Measurements from ENCODE around the gene MGST3. TPM values are rescaled to one million over a fixed set of nuclear protein-coding genes. Genes with fewer than 3 reads are reported as not detected.

The MGST3 gene
- polyA plus RNA-seq, 1 experiment = 242 TPM

- TF ChIP-seq CTCF (IDR thresholded peaks at IDR 0.05; ENCODE audit: low read depth, low read length) = no peak
- Histone ChIP-seq H3K9me3 (ENCODE audit: control insufficient read depth, insufficient read depth, low read length) (no peaks in the 10 kb centered on the region), H3K4me3 (ENCODE audit: low read depth, low read length) (no peak overlapping the region), H3K27ac (ENCODE audit: low read depth, low read length) (no peak overlapping the region), H3K27me3 (ENCODE audit: control insufficient read depth, insufficient read depth, low read length) (no peaks in the 10 kb centered on the region)
- DNase-seq (ENCODE audit: low read depth, low spot score) = no peak
- POLR2A ChIA-PET = no interaction called here
- CTCF ChIA-PET = interaction anchor here (1.2 kb wide), 2 partner anchors 22 to 36 kb away, joined by 3 read pairs; no protein-coding TSS in a partner anchor
These were observed 31.2 kb downstream of the MGST3 start for GRCh38 chr1:165662186-165662585.

DNA sequence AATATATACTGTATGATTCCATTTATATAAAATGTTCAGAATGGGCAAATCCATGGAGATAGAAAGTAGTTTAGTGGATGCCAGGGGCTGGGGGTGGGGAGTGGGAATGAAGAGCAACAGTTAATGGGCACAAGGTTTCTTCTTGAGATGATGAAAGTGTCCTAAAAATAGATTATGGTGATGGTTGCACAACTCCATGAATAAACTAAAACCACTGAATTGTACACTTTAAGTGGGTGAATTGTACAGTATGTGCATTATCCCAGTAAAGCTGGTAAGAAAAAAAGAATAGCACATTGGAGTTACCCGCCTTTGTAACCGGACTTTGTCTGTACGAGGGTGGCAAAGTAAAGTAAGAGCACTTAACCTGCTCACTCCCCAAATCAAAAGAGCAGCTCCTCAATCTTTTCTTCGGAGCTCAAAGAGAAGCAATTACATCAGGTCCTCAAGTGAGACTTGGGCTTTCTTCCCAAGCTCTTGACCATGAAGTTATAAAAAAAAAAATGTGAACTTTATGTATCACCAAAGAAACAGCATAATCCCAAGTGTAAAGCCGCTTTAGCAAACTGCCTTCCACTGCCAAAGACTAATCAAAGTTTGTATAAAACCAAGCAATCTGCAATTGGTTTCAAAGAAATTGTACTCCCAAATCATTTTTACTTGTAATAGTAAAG is 35.3 kb downstream of the MGST3 start:
- Histone ChIP-seq H3K27ac (ENCODE audit: low read depth, low read length) (no peak overlapping the region), H3K9me3 (ENCODE audit: control insufficient read depth, insufficient read depth, low read length) (no peaks in the 10 kb centered on the region), H3K4me3 (ENCODE audit: low read depth, low read length) (no peak overlapping the region), H3K27me3 (ENCODE audit: control insufficient read depth, insufficient read depth, low read length) (no peaks in the 10 kb centered on the region)
- TF ChIP-seq CTCF (IDR thresholded peaks at IDR 0.05; ENCODE audit: low read depth, low read length) = no peak
- DNase-seq (ENCODE audit: low read depth, low spot score) = peak; percentile 6
- ChIA-PET CTCF (interaction anchor here (1.5 kb wide), 1 partner anchor 248 kb away, joined by 9 read pairs; no protein-coding TSS in a partner anchor), POLR2A (interaction anchor here (0.8 kb wide), 1 partner anchor 8 kb away, joined by 3 read pairs; no protein-coding TSS in a partner anchor)

DNA sequence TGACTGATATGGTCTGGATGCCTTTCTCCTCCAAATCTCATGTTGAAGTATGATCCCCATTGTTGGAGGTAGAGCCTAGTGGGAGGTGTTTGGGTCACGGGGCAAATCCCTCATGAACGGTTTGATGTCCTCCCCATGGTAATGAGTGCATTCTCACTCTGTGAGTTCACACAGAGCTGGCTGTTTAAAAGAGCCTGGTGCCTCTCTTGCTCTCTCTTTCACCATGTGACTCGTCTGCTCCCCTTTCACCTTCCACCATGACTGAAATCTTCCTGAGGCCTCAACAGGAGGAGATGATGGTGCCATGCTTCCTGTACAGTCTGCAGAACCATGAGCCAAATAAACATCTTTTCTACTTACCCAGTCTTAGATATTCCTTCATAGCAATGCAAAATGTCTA is 37.1 kb downstream of the MGST3 start:
- Histone ChIP-seq H3K27me3 (ENCODE audit: control insufficient read depth, insufficient read depth, low read length) (no peaks in the 10 kb centered on the region), H3K9me3 (ENCODE audit: control insufficient read depth, insufficient read depth, low read length) (no peaks in the 10 kb centered on the region), H3K27ac (ENCODE audit: low read depth, low read length) (no peak overlapping the region), H3K4me3 (ENCODE audit: low read depth, low read length) (no peak overlapping the region)
- no peak for DNase-seq (ENCODE audit: low read depth, low spot score)
- POLR2A ChIA-PET = no interaction called here
- no peak for TF ChIP-seq CTCF (IDR thresholded peaks at IDR 0.05; ENCODE audit: low read depth, low read length)
- CTCF ChIA-PET = no interaction called here

GRCh38 chr1:165671526-165671925 is 40.5 kb downstream of the MGST3 start:
- no peak for DNase-seq (ENCODE audit: low read depth, low spot score)
- no peaks in the 10 kb centered on the region for H3K27me3 ChIP-seq (ENCODE audit: control insufficient read depth, insufficient read depth, low read length)
- no peak for TF ChIP-seq CTCF (IDR thresholded peaks at IDR 0.05; ENCODE audit: low read depth, low read length)
- H3K9me3 ChIP-seq (ENCODE audit: control insufficient read depth, insufficient read depth, low read length) = no peaks in the 10 kb centered on the region
- H3K4me3 ChIP-seq (ENCODE audit: low read depth, low read length) = no peak overlapping the region
- H3K27ac ChIP-seq (ENCODE audit: low read depth, low read length) = no peak overlapping the region
- ChIA-PET CTCF (no interaction called here), POLR2A (no interaction called here)

DNA sequence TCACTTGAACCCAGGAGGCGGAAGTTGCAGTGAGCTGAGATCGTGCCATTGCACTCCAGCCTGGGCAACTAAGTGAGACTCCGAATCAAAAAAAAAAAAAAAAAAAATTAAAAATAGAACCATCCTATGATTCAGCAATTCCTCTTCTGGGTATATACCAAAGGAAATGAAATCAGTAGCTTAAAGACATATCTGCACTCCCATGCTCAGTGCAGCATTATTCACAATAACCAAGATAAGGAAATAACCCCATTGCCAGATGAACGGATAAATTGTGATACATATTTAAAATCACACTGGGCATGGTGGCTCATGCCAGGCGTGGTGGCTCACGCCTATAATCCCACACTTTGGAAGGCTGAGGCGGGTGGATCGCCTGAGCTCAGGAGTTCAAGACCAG is 43.6 kb downstream of the MGST3 start:
- no peak overlapping the region for H3K27ac ChIP-seq (ENCODE audit: low read depth, low read length)
- no peaks in the 10 kb centered on the region for H3K27me3 ChIP-seq (ENCODE audit: control insufficient read depth, insufficient read depth, low read length)
- CTCF ChIA-PET = interaction anchor here (0.6 kb wide), 2 partner anchors 24 to 49 kb away, joined by 3 read pairs; no protein-coding TSS in a partner anchor
- no peaks in the 10 kb centered on the region; the same call in 1 of the 2 replicates for H3K9me3 ChIP-seq (ENCODE audit: control insufficient read depth, insufficient read depth, low read length)
- TF ChIP-seq CTCF (IDR thresholded peaks at IDR 0.05; ENCODE audit: low read depth, low read length) = no peak
- no peak overlapping the region for H3K4me3 ChIP-seq (ENCODE audit: low read depth, low read length)
- no peak for DNase-seq (ENCODE audit: low read depth, low spot score)
- POLR2A ChIA-PET = no interaction called here
